Measurements from ENCODE around the gene SLC1A5. TPM values are rescaled to one million over a fixed set of nuclear protein-coding genes. Genes with fewer than 3 reads are reported as not detected.

The SLC1A5 gene
- total RNA-seq, 4 donors from 2014 or later: 76.8 to 107 (median 83.4) TPM

DNA sequence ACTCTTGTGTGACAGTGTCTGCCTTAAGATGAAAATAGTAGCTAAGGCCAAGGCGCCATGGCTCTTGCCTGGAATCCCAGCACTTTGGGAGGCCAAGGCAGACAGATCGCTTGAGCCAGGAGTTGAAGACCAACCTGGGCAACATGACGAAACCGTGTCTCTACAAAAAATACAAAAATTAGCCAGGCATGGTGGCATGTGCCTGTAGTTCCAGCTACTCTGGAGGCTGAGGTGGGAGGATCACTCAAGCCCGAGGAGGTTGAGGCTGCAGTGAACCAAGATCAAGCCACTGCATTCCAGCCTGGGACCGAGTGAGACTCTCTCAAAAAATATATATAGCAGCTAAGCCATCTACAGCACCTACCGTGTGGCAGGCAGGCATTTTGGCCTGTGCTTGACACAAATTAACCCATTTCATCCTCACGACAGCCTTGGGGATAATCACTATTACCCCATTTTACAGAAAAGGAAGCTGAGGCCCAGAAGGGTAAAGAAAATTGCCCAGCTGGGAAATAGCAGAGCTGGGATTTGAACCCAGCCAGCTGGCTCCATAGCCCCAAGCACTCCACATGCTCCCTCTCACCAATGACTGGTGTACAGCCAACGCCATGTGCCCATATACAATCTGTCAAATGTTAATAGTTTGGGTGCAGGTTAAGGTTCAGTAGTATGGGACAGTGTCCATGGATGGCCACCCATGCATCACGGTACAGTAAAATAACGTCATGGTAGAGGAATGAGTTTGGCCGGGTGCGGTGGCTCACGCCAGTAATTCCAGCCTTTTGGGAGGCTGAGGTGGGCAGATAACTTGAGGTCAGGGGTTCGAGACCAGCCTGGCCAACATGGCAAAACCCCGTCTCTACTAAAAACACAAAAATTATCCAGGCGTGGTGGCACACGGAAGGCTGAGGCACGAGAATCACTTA is 3.1 kb downstream of the SLC1A5 start:
- TF ChIP-seq, protein P1, sequence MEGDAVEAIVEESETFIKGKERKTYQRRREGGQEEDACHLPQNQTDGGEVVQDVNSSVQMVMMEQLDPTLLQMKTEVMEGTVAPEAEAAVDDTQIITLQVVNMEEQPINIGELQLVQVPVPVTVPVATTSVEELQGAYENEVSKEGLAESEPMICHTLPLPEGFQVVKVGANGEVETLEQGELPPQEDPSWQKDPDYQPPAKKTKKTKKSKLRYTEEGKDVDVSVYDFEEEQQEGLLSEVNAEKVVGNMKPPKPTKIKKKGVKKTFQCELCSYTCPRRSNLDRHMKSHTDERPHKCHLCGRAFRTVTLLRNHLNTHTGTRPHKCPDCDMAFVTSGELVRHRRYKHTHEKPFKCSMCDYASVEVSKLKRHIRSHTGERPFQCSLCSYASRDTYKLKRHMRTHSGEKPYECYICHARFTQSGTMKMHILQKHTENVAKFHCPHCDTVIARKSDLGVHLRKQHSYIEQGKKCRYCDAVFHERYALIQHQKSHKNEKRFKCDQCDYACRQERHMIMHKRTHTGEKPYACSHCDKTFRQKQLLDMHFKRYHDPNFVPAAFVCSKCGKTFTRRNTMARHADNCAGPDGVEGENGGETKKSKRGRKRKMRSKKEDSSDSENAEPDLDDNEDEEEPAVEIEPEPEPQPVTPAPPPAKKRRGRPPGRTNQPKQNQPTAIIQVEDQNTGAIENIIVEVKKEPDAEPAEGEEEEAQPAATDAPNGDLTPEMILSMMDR (IDR thresholded peaks at IDR 0.05): no peak
- TF ChIP-seq POLR2A (IDR thresholded peaks at IDR 0.05) (no peak), EP300 (IDR thresholded peaks at IDR 0.05) (no peak)
- no peak for DNase-seq (ENCODE audit: low spot score in 2 of 2)
- H3K27me3 ChIP-seq: no peaks in the 10 kb centered on the region
- H3K9me3 ChIP-seq: no peaks in the 10 kb centered on the region
- peak overlapping the region; percentile 72 to 87 (median 82) for H3K4me3 ChIP-seq
- peak overlapping the region; percentile 32 to 92 (median 89) for H3K27ac ChIP-seq
- H3K4me1 ChIP-seq: peaks cover 0 to 75% (median 28%) of the 10 kb centered on the region in 4 donors
- 81 to 87% methylated on average over 19 of the region's 19 CpGs for WGBS, 2 donors
- peaks cover 0 to 37% (median 6%) of the 10 kb centered on the region in 3 donors for H3K36me3 ChIP-seq

DNA sequence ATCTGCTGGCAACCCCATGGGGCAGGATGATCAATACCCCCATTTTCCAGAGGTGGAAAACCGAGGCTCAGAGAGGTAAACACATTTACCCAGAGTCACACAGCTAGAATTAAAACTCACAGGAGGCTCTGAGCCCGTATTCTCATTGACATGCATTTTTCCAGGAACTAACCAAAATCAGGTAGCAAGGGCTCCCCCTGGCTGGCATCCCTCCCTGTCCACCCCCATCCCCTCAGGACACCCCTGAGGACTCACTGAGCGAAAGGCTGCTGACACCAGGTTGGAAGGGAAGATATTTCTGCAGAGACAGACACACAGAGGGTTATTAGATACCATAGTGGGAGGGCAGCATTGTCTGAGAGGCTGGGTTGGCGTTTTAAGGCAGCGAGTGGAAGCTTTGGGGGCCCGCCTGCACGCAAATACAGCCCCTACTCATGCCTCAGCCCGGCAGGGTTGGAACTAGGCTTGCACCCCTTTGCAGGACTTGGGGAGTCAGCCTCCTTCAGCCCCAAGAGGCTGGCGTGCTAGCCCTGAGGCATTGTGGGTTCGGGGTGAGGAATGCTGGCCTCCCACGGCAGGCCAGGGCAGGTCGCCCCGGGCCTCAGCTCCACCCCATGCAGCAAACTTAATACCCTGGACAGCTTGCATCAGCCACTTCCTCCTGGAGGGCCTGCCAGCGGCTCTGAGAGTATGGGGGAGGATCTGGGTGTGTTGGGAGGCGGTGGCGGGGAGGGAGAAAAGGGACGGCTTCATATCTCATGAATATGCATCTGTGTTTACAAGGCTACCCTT is 3.9 kb downstream of the SLC1A5 start:
- H3K4me3 ChIP-seq: peak overlapping the region; percentile 4 to 86 (median 52)
- DNase-seq (ENCODE audit: low spot score in 2 of 2): peak; percentile 62 to 63
- WGBS, 2 donors: 32 to 47% methylated on average over 13 to 17 of the region's 17 CpGs
- H3K27ac ChIP-seq: peak overlapping the region; percentile 32 to 92 (median 89)
- peaks cover 0 to 75% (median 28%) of the 10 kb centered on the region in 4 donors for H3K4me1 ChIP-seq
- peaks cover 0 to 45% (median 6%) of the 10 kb centered on the region in 3 donors for H3K36me3 ChIP-seq
- no peaks in the 10 kb centered on the region for H3K27me3 ChIP-seq
- TF ChIP-seq, protein P1 (IDR thresholded peaks at IDR 0.05): peak in 2 of 5 experiments; percentile 15 to 37
- TF ChIP-seq POLR2A (IDR thresholded peaks at IDR 0.05) (no peak), EP300 (IDR thresholded peaks at IDR 0.05) (peak in 1 of 2 donors; percentile 46)
- H3K9me3 ChIP-seq: no peaks in the 10 kb centered on the region

GRCh38 chr19:46783670-46784069 is 4.7 kb downstream of the SLC1A5 start:
- Histone ChIP-seq H3K4me1 (peaks cover 0 to 68% (median 26%) of the 10 kb centered on the region in 4 donors), H3K27me3 (no peaks in the 10 kb centered on the region), H3K36me3 (peaks cover 0 to 53% (median 8%) of the 10 kb centered on the region in 3 donors), H3K9me3 (no peaks in the 10 kb centered on the region), H3K4me3 (peak overlapping the region in 1 of 4 donors; percentile 79), H3K27ac (peak overlapping the region in 2 of 4 donors; percentile 91 to 92)
- TF ChIP-seq POLR2A (IDR thresholded peaks at IDR 0.05) (no peak), EP300 (IDR thresholded peaks at IDR 0.05) (no peak)
- TF ChIP-seq, protein P1 (IDR thresholded peaks at IDR 0.05): no peak
- WGBS, 2 donors: 48 to 54% methylated on average over 2 of the region's 2 CpGs
- no peak for DNase-seq (ENCODE audit: low spot score in 2 of 2)

DNA sequence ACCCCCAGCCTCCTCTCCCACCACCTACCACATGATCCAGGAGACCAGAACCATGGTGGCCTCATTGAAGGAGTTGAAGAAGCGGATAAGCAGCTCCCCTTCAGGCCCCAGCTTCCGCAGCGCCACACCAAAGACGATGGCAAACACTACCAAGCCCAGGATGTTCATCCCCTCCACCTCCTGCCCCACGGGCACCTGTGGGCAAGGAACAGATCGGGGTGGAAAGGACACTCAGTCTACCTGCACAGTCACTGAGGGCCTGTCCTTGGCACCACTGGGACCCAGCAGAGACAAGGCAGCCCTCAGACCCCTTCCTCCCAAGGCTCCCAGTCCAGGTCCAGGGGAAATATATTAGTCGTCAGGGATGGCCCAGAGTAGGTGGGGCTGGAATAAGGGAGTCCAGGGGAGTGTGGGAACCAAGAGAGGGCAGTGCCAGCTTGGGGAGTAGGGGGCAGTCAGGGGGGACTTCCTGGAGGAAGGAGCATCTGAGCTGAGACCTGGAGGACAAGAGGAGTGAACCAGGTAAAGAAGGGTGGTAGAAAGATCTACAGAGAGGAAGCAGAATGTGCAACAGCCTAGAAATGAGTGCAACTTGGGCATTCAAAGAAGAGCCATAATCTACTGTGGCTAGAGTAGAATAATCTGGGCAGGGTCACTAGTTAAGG is 5.9 kb downstream of the SLC1A5 start:
- Histone ChIP-seq H3K27me3 (no peaks in the 10 kb centered on the region), H3K4me3 (no peak overlapping the region), H3K9me3 (no peaks in the 10 kb centered on the region), H3K36me3 (peaks cover 0 to 65% (median 12%) of the 10 kb centered on the region in 3 donors), H3K4me1 (peaks cover 0 to 70% (median 25%) of the 10 kb centered on the region in 4 donors), H3K27ac (peak overlapping the region in 2 of 4 donors; percentile 25 to 35)
- DNase-seq (ENCODE audit: low spot score in 2 of 2): no peak
- 95 to 96% methylated on average over 7 of the region's 7 CpGs for WGBS, 2 donors
- TF ChIP-seq POLR2A (IDR thresholded peaks at IDR 0.05) (no peak), EP300 (IDR thresholded peaks at IDR 0.05) (no peak)
- TF ChIP-seq, protein P1 (IDR thresholded peaks at IDR 0.05): no peak

All from tibial nerve (tissue), 4 donors.